HL-60 (cell line): ENCODE data around the gene SLC17A9.

Source experiments
- DNase-seq, 2 experiments: peaks; one replicate each; pipeline ENCODE4 v3.0.0-alpha.2; 2010 to 2020; ENCODE audit warnings: low read depth in 1 of 2, low spot score in 1 of 2
- H3K27ac ChIP-seq: fragments of 250-450 bp; sonication (Bioruptor Pico); replicated peaks from 2 replicates; pipeline ENCODE4 v1.5.1; 2020; ENCODE audit warnings: mild to moderate bottlenecking, moderate library complexity
- H3K27me3 ChIP-seq: fragments of 250-450 bp; sonication (Bioruptor Pico); 2 replicates; pipeline ENCODE4 v1.5.1; 2021; ENCODE audit warnings: mild to moderate bottlenecking, moderate library complexity; ENCODE audit not compliant: insufficient read depth, poor library complexity, severe bottlenecking
- H3K4me3 ChIP-seq: replicated peaks from 2 replicates; pipeline ENCODE4 v1.5.1; 2011; ENCODE audit warnings: mild to moderate bottlenecking, control low read depth, low read length; ENCODE audit not compliant: insufficient read depth
- CTCF ChIP-seq: IDR thresholded peaks from one replicate; pipeline ENCODE4 v1.5.1; 2011; ENCODE audit warnings: low read length, control low read depth, inconsistent platforms; ENCODE audit not compliant: insufficient read depth
- GABPA ChIP-seq: IDR thresholded peaks from 2 replicates; pipeline ENCODE4 v1.6.1; 2012; ENCODE audit warnings: low read depth
- POLR2AphosphoS5 ChIP-seq: IDR thresholded peaks from 2 replicates; pipeline ENCODE4 v1.6.1; 2012; ENCODE audit warnings: low read depth
- REST ChIP-seq: IDR thresholded peaks from 2 replicates; pipeline ENCODE4 v1.6.1; 2012; ENCODE audit warnings: low read depth; ENCODE audit not compliant: insufficient replicate concordance
- SPI1 ChIP-seq: IDR thresholded peaks from 2 replicates; pipeline ENCODE4 v1.6.1; 2012; ENCODE audit warnings: low read depth, mild to moderate bottlenecking, borderline replicate concordance

The SLC17A9 gene

GRCh38 chr20:62908971-62909791 is 43.3 kb upstream of the SLC17A9 start:
- DNase-seq: no peak
- no peak overlapping the region for H3K27ac ChIP-seq
- no peak overlapping the region for H3K4me3 ChIP-seq
- no peaks in the 10 kb centered on the region for H3K27me3 ChIP-seq
- no peak for TF ChIP-seq POLR2AphosphoS5
- no peak for TF ChIP-seq SPI1
- no peak for TF ChIP-seq GABPA
- TF ChIP-seq REST: no peak
- TF ChIP-seq CTCF: no peak

GRCh38 chr20:62910217-62910766 is 42.2 kb upstream of the SLC17A9 start:
- no peak overlapping the region for H3K4me3 ChIP-seq
- no peak for TF ChIP-seq SPI1
- no peak for TF ChIP-seq GABPA
- TF ChIP-seq POLR2AphosphoS5: peak; percentile 40; the same call in 1 of the 2 replicates
- no peak for DNase-seq
- no peak overlapping the region for H3K27ac ChIP-seq
- H3K27me3 ChIP-seq: no peaks in the 10 kb centered on the region

GRCh38 chr20:62910777-62911497 is 41.6 kb upstream of the SLC17A9 start:
- H3K27ac ChIP-seq: no peak overlapping the region
- TF ChIP-seq CTCF (no peak), REST (no peak), GABPA (no peak), POLR2AphosphoS5 (no peak), SPI1 (no peak)
- H3K27me3 ChIP-seq: no peaks in the 10 kb centered on the region
- H3K4me3 ChIP-seq: no peak overlapping the region
- no peak for DNase-seq

GRCh38 chr20:62911701-62912280 is 40.7 kb upstream of the SLC17A9 start:
- no peaks in the 10 kb centered on the region for H3K27me3 ChIP-seq
- no peak for DNase-seq
- TF ChIP-seq GABPA: no peak
- H3K27ac ChIP-seq: no peak overlapping the region
- no peak overlapping the region for H3K4me3 ChIP-seq
